HG03575 (cell line): ENCODE results near the gene FAM20A.
"Not testable (repeated sequence)": the region's sequence is repeated elsewhere in the genome, so short reads cannot be mapped to it uniquely, and the experiment has no call there.

Experiments
- ATAC-seq: cut with Tn5 transposase; IDR thresholded peaks from one replicate; pipeline ENCODE4 v1.9.1; 2021; ENCODE audit not compliant: unreplicated experiment, insufficient number of reproducible peaks, low FRiP score; ENCODE audit errors: extremely low read depth

FAM20A gene

DNA sequence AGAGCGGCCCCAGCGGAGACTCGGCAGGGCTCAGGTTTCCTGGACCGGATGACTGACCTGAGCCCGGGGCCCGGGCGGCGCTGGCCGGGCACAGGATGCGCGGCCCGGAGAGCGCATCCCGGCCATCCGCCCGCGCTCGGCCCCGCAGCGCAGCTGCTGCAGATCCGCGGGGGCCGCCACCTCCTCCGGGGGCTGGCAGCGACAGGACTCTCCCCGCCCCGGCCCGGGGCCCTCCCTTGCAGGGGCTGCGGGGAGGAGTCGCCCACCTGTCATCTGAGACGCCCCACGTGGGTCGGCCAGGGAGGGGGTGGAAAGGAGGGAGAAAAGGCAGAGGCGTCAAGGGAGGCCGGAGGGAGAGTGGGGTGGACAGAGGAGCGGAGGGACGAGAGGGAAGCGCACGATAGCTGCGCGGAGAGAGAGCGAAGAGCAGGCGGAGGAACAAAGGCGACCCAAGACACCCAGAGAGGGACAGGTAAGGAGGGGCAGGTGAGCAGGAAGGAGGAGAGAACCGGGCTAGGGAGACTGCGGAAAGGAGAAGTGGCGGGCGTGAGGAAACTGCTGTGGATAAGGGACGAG is 89.4 kb downstream of the FAM20A start:
- peak; percentile 15 for ATAC-seq

DNA sequence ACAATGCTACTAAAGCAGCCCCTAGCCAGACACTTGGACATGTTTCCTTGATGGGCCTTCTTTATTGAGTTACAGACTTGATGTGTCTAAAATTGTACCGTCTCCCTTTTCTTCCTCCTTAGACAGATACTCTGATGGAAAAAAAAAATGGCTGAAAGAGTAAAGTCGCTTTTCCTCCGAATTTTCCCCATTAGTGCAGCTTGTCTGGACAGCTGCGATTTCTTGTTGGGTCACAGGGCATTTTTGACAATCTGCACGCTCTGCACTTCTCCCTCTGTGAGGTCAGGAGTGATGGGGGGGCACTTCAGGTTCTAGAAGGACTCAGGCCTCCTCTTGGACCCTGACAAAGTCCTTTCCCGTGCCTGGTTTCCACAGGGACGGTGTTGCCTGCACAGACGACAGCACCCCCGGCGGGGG is 89.9 kb downstream of the FAM20A start:
- ATAC-seq, result no peak

DNA sequence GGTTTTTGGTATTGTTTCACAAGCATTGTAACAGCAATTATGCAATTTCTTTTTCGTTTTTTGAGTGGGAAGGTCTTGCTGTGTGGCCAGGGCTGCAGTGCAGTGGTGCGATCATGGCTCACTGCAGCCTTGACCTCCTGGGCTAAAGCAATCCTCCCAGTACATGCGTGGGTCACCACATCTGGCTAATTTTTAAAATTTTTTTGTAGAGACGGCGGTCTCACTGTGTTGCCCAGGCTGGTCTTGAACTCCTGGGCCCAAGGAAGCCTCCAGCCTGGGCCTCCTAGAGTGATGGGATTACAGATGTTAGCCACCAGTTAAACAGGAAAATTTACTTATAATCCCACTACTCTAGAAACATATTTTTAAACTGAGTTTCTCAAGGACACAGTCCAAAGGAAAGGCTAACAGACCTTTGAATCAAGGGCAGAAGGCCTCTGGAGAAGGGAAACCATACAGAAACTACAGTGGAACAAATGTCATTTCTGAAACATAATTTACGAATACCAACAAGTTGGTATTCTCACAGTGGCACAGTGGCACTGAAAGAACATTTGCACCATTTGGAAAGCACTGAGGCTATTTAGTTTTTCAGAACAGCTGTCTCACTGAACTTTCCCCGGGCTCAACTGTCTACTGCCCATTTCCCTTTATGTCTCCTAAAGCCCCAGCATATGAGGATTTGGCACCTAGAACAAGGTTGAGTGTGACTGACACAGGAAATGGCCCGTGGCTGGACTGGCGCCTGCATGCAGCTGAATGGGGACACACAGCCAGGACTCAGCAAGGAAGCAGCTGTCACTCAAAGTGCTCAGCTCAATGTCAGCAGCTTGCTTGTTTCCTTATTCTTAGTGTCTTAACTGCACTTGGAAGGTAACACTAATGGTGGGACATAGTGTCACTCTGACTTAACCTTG is 91.8 kb downstream of the FAM20A start:
- no peak for ATAC-seq

DNA sequence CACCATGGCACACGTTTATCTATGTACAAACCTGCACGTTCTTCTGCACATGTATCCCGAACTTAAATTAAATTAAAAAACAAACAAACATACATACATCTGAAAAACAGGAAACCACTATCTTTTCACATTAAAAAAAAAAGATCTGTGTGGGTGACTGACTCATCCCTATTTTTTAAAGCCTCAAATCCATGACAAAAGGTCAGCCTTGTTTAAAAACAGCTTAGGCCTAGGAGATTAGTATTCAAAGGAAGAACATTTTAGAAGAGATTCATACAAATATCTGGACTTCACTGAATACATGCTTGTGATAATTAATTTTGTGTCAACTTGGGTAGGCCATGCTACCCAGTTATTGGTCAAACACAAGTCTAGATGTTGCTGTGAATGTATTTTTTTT is 93.6 kb downstream of the FAM20A start:
- ATAC-seq, result no peak

DNA sequence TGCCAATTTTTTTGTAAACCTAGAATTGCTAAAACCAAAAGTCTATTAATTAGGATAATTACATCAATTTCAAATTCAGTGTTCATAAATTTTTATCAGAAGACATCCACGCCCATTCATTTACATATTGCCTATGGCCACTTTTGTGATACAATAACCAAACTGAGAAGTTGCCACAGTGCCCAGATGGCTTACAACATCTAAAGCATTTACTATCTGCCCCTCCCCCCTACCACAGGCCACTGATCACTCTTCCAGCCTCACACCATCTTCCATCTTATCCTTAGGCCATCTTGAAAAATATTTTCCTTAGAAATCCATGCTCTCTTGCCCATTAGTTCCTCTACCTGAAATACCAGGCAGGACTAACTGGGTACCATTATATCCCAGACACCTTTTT is 95.2 kb downstream of the FAM20A start:
- ATAC-seq, result no peak

DNA sequence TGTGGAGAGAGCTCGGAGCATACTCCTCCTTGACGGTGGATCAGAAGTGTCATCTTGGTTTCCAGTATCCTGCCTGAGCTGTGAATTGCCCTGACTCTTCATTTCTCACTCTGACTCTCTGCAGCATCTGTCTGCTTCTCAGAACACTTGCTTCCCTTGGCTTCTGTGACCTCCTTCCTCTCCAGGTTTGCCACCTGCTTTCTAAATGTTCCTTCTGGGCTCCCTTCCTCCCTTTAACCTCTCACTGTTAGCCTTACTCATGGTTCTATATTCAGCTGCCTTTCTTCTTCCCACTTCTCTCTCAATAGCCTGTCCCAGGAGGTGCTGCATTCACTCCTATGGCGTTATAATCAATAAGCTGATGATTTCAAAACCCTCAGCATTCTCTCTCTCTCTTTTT is 100.1 kb downstream of the FAM20A start:
- ATAC-seq, result no peak

DNA sequence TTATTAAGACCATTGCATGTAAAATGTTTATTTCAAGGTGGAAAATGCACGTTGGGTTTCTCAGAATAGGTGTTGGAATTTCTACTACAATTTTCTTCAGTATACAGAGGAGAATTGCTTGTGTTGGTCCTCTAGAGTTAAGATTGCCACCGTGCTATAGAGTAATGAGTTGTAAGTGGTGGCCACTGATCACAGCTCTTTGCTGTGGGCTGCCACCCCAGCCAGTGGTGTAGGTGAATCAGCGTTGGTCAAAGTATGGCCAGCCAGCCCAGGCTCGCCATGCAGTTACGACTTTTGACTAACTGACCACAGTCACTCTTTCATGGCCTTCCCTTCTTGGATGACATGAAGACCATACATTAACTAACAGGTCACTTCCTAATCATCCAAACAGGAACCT is 101.6 kb downstream of the FAM20A start:
- ATAC-seq, result no peak

DNA sequence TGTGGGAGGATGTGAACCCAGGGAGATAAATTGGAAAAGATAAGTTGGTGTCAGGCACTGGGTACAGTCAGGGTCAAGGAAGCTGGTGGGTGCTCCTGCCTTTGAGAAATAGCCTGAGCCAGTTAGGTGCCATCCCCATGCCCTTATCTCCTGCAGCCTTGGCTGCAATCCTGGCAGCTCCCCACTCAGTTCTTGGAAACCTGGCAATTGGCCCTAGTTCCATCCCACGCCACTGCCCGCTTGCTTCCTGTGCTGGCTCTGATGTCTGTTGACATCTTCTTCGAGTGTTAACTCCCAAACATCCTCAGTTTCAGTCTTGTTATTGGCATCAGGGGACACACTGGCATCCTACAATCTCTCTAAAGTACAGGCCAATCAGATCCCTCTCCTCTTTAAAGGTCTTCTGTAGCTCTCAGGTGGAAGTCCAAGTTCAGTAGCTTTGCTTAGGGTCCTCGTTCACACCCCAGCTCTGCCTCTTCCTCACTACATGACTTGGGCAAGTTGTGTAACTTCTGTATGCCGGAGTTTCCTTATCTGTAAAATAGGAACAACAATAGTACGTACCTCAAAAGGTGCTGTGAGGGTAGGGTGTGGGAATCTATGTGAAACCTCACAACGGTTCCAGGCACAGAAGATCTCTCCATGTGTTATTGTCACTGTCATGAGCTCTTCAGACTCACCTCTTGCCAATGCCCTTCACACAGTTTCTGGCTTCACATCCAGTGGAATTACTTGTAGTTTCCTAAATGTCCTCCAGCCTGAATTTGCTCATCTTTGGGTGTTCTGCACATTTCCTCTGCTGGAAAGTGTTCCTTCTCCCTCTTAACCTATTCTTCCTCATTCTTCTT is 102.5 kb downstream of the FAM20A start:
- ATAC-seq, result no peak

DNA sequence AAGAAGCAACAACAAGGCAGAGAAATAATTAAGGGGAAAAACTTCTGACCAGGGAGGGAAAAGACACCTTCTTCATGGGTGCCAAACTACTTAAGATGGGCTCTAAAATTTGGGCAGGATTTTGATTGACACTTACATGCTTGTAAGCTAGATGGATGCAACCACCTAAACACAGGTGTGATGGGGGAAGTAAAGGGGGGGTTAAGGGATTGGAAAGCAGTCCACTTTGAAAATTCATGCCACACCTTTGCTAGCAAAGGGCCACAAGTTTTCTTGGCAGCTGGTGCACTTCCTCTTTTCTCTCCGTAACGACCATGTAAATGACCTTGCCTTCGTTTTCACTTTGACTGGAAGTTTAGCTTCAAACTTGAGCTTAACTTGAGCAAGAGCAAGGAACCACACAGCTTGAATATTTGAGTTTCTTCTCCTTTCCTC is 103.3 kb downstream of the FAM20A start:
- ATAC-seq, result peak; percentile 94

DNA sequence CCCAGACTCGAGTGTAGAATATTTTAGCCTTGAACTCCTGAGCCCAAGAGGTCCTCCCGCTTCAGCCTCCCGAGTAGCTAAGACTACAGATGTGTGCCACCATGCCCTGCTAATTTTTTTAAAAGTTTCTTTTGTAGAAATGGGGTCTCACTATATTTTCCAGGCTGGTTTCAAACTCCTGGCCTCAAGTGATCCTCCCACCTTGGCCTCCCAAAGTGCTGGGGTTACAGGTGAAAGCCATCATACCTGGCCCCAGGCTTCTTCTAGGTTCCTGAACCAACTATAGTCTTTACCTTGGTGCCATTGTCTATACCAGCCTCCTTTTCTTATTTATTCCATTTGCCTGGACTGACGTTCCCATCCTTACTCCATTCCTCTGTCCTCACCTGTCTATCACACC is 106.1 kb downstream of the FAM20A start:
- ATAC-seq, result no peak

DNA sequence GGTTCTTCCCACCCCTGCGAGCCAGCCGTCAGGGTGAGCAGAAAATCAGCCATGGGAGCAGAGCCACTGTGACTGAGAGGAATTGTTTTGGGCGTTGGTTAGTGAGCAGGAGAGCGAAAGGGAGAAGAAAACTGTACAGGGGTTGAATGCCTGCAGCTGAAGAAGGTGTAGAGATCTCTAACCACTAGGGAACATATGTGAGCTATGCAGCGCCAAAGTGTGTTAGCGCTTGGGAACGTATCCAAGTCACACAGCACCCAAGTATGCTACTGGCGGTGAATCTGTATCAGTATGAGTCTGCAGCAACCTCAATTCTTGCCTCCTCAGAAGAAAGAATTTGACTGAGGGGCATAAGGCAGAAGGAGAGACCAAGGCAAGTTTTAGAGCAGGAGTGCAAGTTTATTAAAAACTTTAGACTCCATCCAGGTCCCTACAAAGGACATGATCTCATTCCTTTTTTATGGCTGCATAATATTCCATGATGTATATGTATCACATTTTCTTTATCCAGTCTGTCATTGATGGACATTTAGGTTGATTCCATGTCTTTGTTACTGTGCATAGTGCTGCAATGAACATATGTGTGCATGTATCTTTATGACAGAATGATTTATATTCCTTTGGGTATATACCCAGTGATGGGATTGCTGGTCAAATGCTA is 108.6 kb downstream of the FAM20A start:
- ATAC-seq, result not testable (repeated sequence)

DNA sequence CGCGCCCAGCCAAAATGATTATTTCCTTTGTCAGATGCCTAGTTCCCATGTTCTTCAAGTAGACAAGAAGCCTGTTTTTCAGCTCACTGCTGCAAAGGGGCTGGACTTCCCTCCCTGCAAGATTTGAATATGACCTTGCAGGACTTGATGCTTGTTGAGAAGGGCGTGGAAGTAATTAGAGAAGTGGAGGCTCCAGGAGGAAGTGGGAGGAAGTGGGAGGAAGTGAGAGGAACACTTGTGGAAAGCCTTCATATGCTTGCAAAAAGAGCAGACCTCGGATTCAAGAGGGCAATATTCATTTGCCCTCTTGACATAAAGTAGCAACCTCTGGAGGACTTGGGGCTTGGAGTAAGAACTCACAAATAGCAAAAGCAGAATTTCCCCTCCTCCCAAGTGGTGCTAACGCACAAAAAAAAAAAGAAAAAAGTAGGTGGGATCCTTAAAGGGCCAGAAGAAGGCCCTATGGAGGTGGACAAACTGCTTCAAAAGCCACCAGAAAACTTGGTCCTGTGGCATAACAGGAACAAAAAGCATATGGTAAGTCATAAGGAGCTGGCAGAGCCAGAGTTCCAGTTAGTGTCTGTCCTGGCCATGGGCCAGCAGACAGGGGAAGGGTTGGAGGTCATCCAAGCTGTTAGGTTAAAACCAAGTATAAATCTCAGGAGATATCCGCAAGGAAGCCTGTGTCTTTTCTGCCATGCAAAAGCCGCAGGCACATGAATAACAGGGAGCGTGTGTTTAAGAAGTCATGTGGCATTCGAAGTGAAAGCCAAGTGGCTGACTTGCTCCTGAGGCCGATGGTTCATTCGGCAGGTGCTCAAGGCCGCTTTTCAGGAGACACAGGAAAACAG is 109.6 kb downstream of the FAM20A start:
- no peak for ATAC-seq

DNA sequence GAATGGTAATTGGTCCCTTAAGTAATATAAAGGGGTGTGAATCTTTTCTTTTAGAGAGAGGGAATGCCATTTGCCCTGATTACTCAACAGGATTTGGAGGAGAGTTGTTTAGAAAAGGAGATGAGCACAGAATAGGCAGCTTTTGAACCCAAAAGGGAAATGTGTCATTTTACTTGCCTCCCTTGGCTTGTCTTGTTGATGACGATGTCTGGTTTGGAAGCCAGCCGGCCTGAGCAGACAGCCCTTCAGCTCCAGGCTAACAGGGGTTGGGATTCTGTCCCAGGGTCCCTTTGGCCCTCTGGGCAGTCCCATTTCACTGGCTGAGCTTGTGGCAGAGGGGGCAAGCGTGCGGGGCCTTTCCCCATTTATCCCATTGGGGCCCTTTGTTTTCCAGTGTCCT is 111.2 kb downstream of the FAM20A start:
- ATAC-seq, result no peak
